ENCODE data around the gene CRACDL. TPM values are rescaled to one million over a fixed set of nuclear protein-coding genes. Genes with fewer than 3 reads are reported as not detected.
A peak's percentile ranks its signal among the peaks of the same experiment; 100 is the strongest.

CRACDL gene
- total RNA-seq, 1 donor from 2014 or later: 0.55 TPM

- no peak overlapping the region for H3K4me3 Mint-ChIP-seq (ENCODE audit: low read depth)
- intact Hi-C loops (cut with micrococcal nuclease): no loop called here
- no peak for DNase-seq (ENCODE audit: low spot score)
- H3K4me1 Mint-ChIP-seq (ENCODE audit: low read depth): no peaks in the 10 kb centered on the region
- no peaks in the 10 kb centered on the region for H3K9me3 Mint-ChIP-seq
- H3K36me3 Mint-ChIP-seq (ENCODE audit: low read depth): no peaks in the 10 kb centered on the region
- peaks cover 16% of the 10 kb centered on the region for H3K27me3 Mint-ChIP-seq (ENCODE audit: low read depth)
- no peak overlapping the region for H3K27ac Mint-ChIP-seq
These were observed 148.3 kb downstream of the CRACDL start for GRCh38 chr2:98787700-98788099.

GRCh38 chr2:98786179-98786578 is 149.8 kb downstream of the CRACDL start:
- Mint-ChIP-seq H3K9me3 (peaks cover 15% of the 10 kb centered on the region), H3K36me3 (ENCODE audit: low read depth) (peaks cover 9% of the 10 kb centered on the region), H3K27ac (no peak overlapping the region), H3K4me3 (ENCODE audit: low read depth) (no peak overlapping the region), H3K4me1 (ENCODE audit: low read depth) (no peaks in the 10 kb centered on the region), H3K27me3 (ENCODE audit: low read depth) (peaks cover 17% of the 10 kb centered on the region)
- intact Hi-C loops (cut with micrococcal nuclease): no loop called here
- DNase-seq (ENCODE audit: low spot score): no peak

GRCh38 chr2:98782570-98782969 is 153.5 kb downstream of the CRACDL start:
- intact Hi-C loops (cut with micrococcal nuclease): no loop called here
- no peak for DNase-seq (ENCODE audit: low spot score)
- Mint-ChIP-seq H3K9me3 (peaks cover 15% of the 10 kb centered on the region), H3K4me1 (ENCODE audit: low read depth) (no peaks in the 10 kb centered on the region), H3K4me3 (ENCODE audit: low read depth) (no peak overlapping the region), H3K27ac (no peak overlapping the region), H3K36me3 (ENCODE audit: low read depth) (peaks cover 9% of the 10 kb centered on the region), H3K27me3 (ENCODE audit: low read depth) (peaks cover 7% of the 10 kb centered on the region)

GRCh38 chr2:98781822-98782221 is 154.2 kb downstream of the CRACDL start:
- Mint-ChIP-seq H3K9me3 (peaks cover 15% of the 10 kb centered on the region), H3K27ac (no peak overlapping the region), H3K4me3 (ENCODE audit: low read depth) (no peak overlapping the region), H3K36me3 (ENCODE audit: low read depth) (peaks cover 9% of the 10 kb centered on the region), H3K27me3 (ENCODE audit: low read depth) (peaks cover 7% of the 10 kb centered on the region), H3K4me1 (ENCODE audit: low read depth) (no peaks in the 10 kb centered on the region)
- DNase-seq (ENCODE audit: low spot score): no peak
- intact Hi-C loops (cut with micrococcal nuclease): no loop called here

GRCh38 chr2:98778741-98779483 is 157.1 kb downstream of the CRACDL start:
- Mint-ChIP-seq H3K27me3 (ENCODE audit: low read depth) (peaks cover 5% of the 10 kb centered on the region), H3K9me3 (peaks cover 15% of the 10 kb centered on the region), H3K36me3 (ENCODE audit: low read depth) (peaks cover 9% of the 10 kb centered on the region), H3K4me3 (ENCODE audit: low read depth) (no peak overlapping the region), H3K27ac (no peak overlapping the region), H3K4me1 (ENCODE audit: low read depth) (peaks cover 3% of the 10 kb centered on the region)
- DNase-seq (ENCODE audit: low spot score): no peak
- intact Hi-C loops (cut with micrococcal nuclease): no loop called here

- Mint-ChIP-seq H3K27me3 (ENCODE audit: low read depth) (peaks cover 5% of the 10 kb centered on the region), H3K27ac (no peak overlapping the region), H3K4me1 (ENCODE audit: low read depth) (peaks cover 8% of the 10 kb centered on the region), H3K4me3 (ENCODE audit: low read depth) (no peak overlapping the region), H3K9me3 (peaks cover 15% of the 10 kb centered on the region), H3K36me3 (ENCODE audit: low read depth) (peaks cover 9% of the 10 kb centered on the region)
- DNase-seq (ENCODE audit: low spot score): no peak
- intact Hi-C loops (cut with micrococcal nuclease): no loop called here
These were observed 157.9 kb downstream of the CRACDL start for GRCh38 chr2:98778151-98778550.

- Mint-ChIP-seq H3K4me3 (ENCODE audit: low read depth) (no peak overlapping the region), H3K36me3 (ENCODE audit: low read depth) (peaks cover 9% of the 10 kb centered on the region), H3K9me3 (peaks cover 15% of the 10 kb centered on the region), H3K27me3 (ENCODE audit: low read depth) (peaks cover 5% of the 10 kb centered on the region), H3K27ac (no peak overlapping the region), H3K4me1 (ENCODE audit: low read depth) (peaks cover 12% of the 10 kb centered on the region)
- intact Hi-C loops (cut with micrococcal nuclease): no loop called here
- no peak for DNase-seq (ENCODE audit: low spot score)
These were observed 158.3 kb downstream of the CRACDL start for GRCh38 chr2:98777710-98778109.

GRCh38 chr2:98777076-98777475 is 158.9 kb downstream of the CRACDL start:
- H3K36me3 Mint-ChIP-seq (ENCODE audit: low read depth): peaks cover 4% of the 10 kb centered on the region
- intact Hi-C loops (cut with micrococcal nuclease): no loop called here
- peaks cover 10% of the 10 kb centered on the region for H3K9me3 Mint-ChIP-seq

GRCh38 chr2:98776136-98776535 is 159.9 kb downstream of the CRACDL start:
- H3K36me3 Mint-ChIP-seq (ENCODE audit: low read depth): no peaks in the 10 kb centered on the region

More at GRCh38 chr2:98777076-98777475, 158.9 kb downstream of the CRACDL start:
- Mint-ChIP-seq H3K27me3 (ENCODE audit: low read depth) (peaks cover 4% of the 10 kb centered on the region), H3K4me1 (ENCODE audit: low read depth) (peaks cover 17% of the 10 kb centered on the region), H3K27ac (no peak overlapping the region), H3K4me3 (ENCODE audit: low read depth) (no peak overlapping the region)
- no peak for DNase-seq (ENCODE audit: low spot score)

GRCh38 chr2:98775146-98775986 is 160.7 kb downstream of the CRACDL start:
- Mint-ChIP-seq H3K27me3 (ENCODE audit: low read depth) (no peaks in the 10 kb centered on the region), H3K9me3 (no peaks in the 10 kb centered on the region), H3K4me1 (ENCODE audit: low read depth) (peaks cover 31% of the 10 kb centered on the region), H3K36me3 (ENCODE audit: low read depth) (no peaks in the 10 kb centered on the region), H3K27ac (no peak overlapping the region), H3K4me3 (ENCODE audit: low read depth) (no peak overlapping the region)
- intact Hi-C loops (cut with micrococcal nuclease): no loop called here
- no peak for DNase-seq (ENCODE audit: low spot score)

More at GRCh38 chr2:98776136-98776535, 159.9 kb downstream of the CRACDL start:
- DNase-seq (ENCODE audit: low spot score): no peak
- Mint-ChIP-seq H3K4me3 (ENCODE audit: low read depth) (no peak overlapping the region), H3K9me3 (peaks cover under 1% of the 10 kb centered on the region), H3K4me1 (ENCODE audit: low read depth) (peaks cover 26% of the 10 kb centered on the region), H3K27ac (no peak overlapping the region), H3K27me3 (ENCODE audit: low read depth) (no peaks in the 10 kb centered on the region)
- intact Hi-C loops (cut with micrococcal nuclease): no loop called here

GRCh38 chr2:98773907-98774306 is 162.1 kb downstream of the CRACDL start:
- Mint-ChIP-seq H3K36me3 (ENCODE audit: low read depth) (no peaks in the 10 kb centered on the region), H3K4me3 (ENCODE audit: low read depth) (no peak overlapping the region), H3K27me3 (ENCODE audit: low read depth) (no peaks in the 10 kb centered on the region), H3K27ac (no peak overlapping the region), H3K9me3 (no peaks in the 10 kb centered on the region), H3K4me1 (ENCODE audit: low read depth) (peaks cover 44% of the 10 kb centered on the region)
- intact Hi-C loops (cut with micrococcal nuclease): loop anchor here (2.0 to 5.0 kb wide), 2 partner anchors 15 to 48 kb away; no protein-coding TSS in a partner anchor
- DNase-seq (ENCODE audit: low spot score): no peak

- Mint-ChIP-seq H3K27me3 (ENCODE audit: low read depth) (no peaks in the 10 kb centered on the region), H3K4me3 (ENCODE audit: low read depth) (peak overlapping the region; percentile 40), H3K36me3 (ENCODE audit: low read depth) (no peaks in the 10 kb centered on the region), H3K4me1 (ENCODE audit: low read depth) (peaks cover 51% of the 10 kb centered on the region), H3K27ac (peak overlapping the region; percentile 97), H3K9me3 (no peaks in the 10 kb centered on the region)
- intact Hi-C loops (cut with micrococcal nuclease): loop anchor here (2.0 to 5.0 kb wide), 2 partner anchors 14 to 49 kb away; no protein-coding TSS in a partner anchor
- DNase-seq (ENCODE audit: low spot score): no peak
These were observed 162.9 kb downstream of the CRACDL start for GRCh38 chr2:98773169-98773568.

- H3K27me3 Mint-ChIP-seq (ENCODE audit: low read depth): no peaks in the 10 kb centered on the region
- peak overlapping the region; percentile 97 for H3K27ac Mint-ChIP-seq
- DNase-seq (ENCODE audit: low spot score): no peak
- no peaks in the 10 kb centered on the region for H3K9me3 Mint-ChIP-seq
- H3K4me3 Mint-ChIP-seq (ENCODE audit: low read depth): peak overlapping the region; percentile 91
- no peaks in the 10 kb centered on the region for H3K36me3 Mint-ChIP-seq (ENCODE audit: low read depth)
- peaks cover 58% of the 10 kb centered on the region for H3K4me1 Mint-ChIP-seq (ENCODE audit: low read depth)
- intact Hi-C loops (cut with micrococcal nuclease): loop anchor here (1.0 to 5.0 kb wide), 3 partner anchors 14 to 50 kb away; no protein-coding TSS in a partner anchor
These were observed 163.5 kb downstream of the CRACDL start for GRCh38 chr2:98772536-98772935.

All from activated T-helper 2 cell treated with anti-CD3 and anti-CD28 coated beads, Interferon-gamma antibody, Interleukin-2, Interleukin-4, amounts not matched to agents 10 μg/mL and 5 μg/mL and 100 μg/mL, durations not matched to agents 14 hours and 24 hours and 36 hours (primary cell).